Keratinocyte (primary cell): ENCODE data around the gene TM2D3. TPM values are rescaled to one million over a fixed set of nuclear protein-coding genes. Genes with fewer than 3 reads are reported as not detected.

Experiments used
- DNase-seq: peaks from one replicate; pipeline ENCODE4 v3.0.0-alpha.2; 2011; ENCODE audit warnings: low read depth, missing footprints, low spot score
- FAIRE-seq: peaks from 2 replicates; lab custom pipeline; 2011; peaks lifted over from hg19 to GRCh38; lab: Jason Lieb, UNC
- H2AFZ ChIP-seq: 2 replicates; pipeline ENCODE4 v1.6.0; 2012; ENCODE audit warnings: low read length, control low read depth, inconsistent platforms; ENCODE audit not compliant: control insufficient read depth
- H3K27ac ChIP-seq: 2 replicates; pipeline ENCODE4 v1.5.1; 2011; ENCODE audit warnings: low read length; ENCODE audit not compliant: control insufficient read depth, insufficient read depth
- H3K27me3 ChIP-seq: 3 replicates; pipeline ENCODE4 v1.6.0; 2011; ENCODE audit warnings: low read length; ENCODE audit not compliant: control insufficient read depth, insufficient read depth; ENCODE audit errors: extremely low read depth
- H3K36me3 ChIP-seq, 2 experiments: 2 replicates in 1 of 2; 3 replicates in 1 of 2; pipeline ENCODE4 v1.5.1; 2011; ENCODE audit warnings: low read length in 2 of 2, mild to moderate bottlenecking in 1 of 2; ENCODE audit not compliant: control insufficient read depth in 2 of 2, insufficient read depth in 2 of 2; ENCODE audit errors: extremely low read depth in 1 of 2
- H3K4me1 ChIP-seq: 3 replicates; pipeline ENCODE4 v1.5.1; 2011; ENCODE audit warnings: low read length; ENCODE audit not compliant: control insufficient read depth, insufficient read depth; ENCODE audit errors: extremely low read depth
- H3K4me2 ChIP-seq: 3 replicates; pipeline ENCODE4 v1.6.0; 2011; ENCODE audit warnings: low read depth, low read length; ENCODE audit not compliant: control insufficient read depth, insufficient read depth; ENCODE audit errors: extremely low read depth
- H3K4me3 ChIP-seq, 3 experiments: fragments of 200-600 bp in 1 of 3; sonication (generic) in 1 of 3; 2 replicates in 2 of 3; 3 replicates in 1 of 3; pipeline ENCODE4 v1.5.1; 2011 to 2016; ENCODE audit warnings: low read length in 3 of 3, mild to moderate bottlenecking in 3 of 3, control low read depth in 2 of 3, inconsistent platforms in 1 of 3, low read depth in 1 of 3, mixed read lengths in 1 of 3, mixed run types in 1 of 3, moderate library complexity in 1 of 3; ENCODE audit not compliant: control insufficient read depth in 2 of 3, insufficient read depth in 2 of 3; ENCODE audit errors: extremely low read depth in 1 of 3
- H3K79me2 ChIP-seq: 2 replicates; pipeline ENCODE4 v1.6.0; 2012; ENCODE audit warnings: low read length; ENCODE audit not compliant: control insufficient read depth, insufficient read depth
- H3K9ac ChIP-seq: 3 replicates; pipeline ENCODE4 v1.6.0; 2011; ENCODE audit warnings: low read length; ENCODE audit not compliant: control insufficient read depth, insufficient read depth; ENCODE audit errors: extremely low read depth
- H3K9me1 ChIP-seq: 3 replicates; pipeline ENCODE4 v1.6.0; 2011; ENCODE audit warnings: low read length; ENCODE audit not compliant: control insufficient read depth, insufficient read depth; ENCODE audit errors: extremely low read depth
- H3K9me3 ChIP-seq: 2 replicates; pipeline ENCODE4 v1.5.1; 2012; ENCODE audit warnings: low read depth, low read length; ENCODE audit not compliant: control insufficient read depth
- H4K20me1 ChIP-seq: 3 replicates; pipeline ENCODE4 v1.6.0; 2011; ENCODE audit warnings: low read length; ENCODE audit not compliant: control insufficient read depth, insufficient read depth; ENCODE audit errors: extremely low read depth
- EZH2 ChIP-seq: IDR thresholded peaks from one replicate; pipeline ENCODE4 v1.6.1; 2012; ENCODE audit warnings: inconsistent platforms, mild to moderate bottlenecking, low read length, moderate library complexity
- dilution Hi-C: fragments of 300-500 bp; cut with MboI; formaldehyde crosslinking; loops from one replicate; pipeline ENCODE4 v1.7.0; 2020; ENCODE audit warnings: low sequenced_read_pairs; ENCODE audit not compliant: extremely low pct_ligation_motif_present
- polyA plus RNA-seq, 5 experiments: library from polyadenylated mRNA; depleted of rRNA in 3 of 5; stranded (reverse) in 3 of 5; stranded (forward) in 1 of 5; unstranded in 1 of 5; fragments of >200 nt; gene quantifications; 1 replicate in 1 of 5; 2 replicates in 3 of 5; 3 replicates in 1 of 5; pipeline versions ENCODE4 v1.2.1 to v1.2.3, GENCODE V29; 2011 to 2012; ENCODE audit warnings: missing spikeins in 2 of 5, low read depth in 1 of 5, low replicate concordance in 1 of 5
- TF ChIP-seq, protein P1 (sequence below), 3 experiments: IDR thresholded peaks in 1 of 3; conservative IDR thresholded peaks in 1 of 3; optimal IDR thresholded peaks in 1 of 3; 2 replicates in 2 of 3; 3 replicates in 1 of 3; pipeline versions ENCODE3 to v1.5.1; 2011; ENCODE audit warnings: low read length in 3 of 3, mild to moderate bottlenecking in 3 of 3, moderate library complexity in 2 of 3, control low read depth in 1 of 3, inconsistent platforms in 1 of 3; ENCODE audit not compliant: insufficient read depth in 2 of 3; ENCODE audit errors: extremely low read depth in 1 of 3

Gene TM2D3
- polyA plus RNA-seq, 1 donor (not counting 4 experiments of a cell fraction or from before 2014, with no cell fraction given), result 56.7 TPM

DNA sequence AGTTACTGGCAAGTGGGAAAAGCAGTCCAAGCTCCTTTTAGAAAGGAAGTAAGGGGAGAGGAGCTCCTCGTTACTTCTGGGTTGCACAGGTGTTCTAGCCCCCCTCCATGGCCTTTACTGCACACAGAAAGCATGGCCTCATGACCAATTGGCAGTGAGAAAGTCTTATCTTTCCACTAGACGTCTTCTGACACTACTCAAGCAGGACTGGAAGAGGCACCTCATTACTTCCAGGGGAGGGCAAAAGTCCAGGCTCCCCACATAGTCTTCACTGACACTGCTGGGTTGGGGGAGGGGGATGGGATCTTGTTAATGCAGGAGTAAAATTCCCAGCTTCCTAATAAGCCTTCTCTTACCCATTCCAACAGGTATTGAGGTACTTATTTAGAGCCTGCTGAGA, 27.6 kb upstream of the TM2D3 start:
- no peak for TF ChIP-seq EZH2
- TF ChIP-seq, protein P1, sequence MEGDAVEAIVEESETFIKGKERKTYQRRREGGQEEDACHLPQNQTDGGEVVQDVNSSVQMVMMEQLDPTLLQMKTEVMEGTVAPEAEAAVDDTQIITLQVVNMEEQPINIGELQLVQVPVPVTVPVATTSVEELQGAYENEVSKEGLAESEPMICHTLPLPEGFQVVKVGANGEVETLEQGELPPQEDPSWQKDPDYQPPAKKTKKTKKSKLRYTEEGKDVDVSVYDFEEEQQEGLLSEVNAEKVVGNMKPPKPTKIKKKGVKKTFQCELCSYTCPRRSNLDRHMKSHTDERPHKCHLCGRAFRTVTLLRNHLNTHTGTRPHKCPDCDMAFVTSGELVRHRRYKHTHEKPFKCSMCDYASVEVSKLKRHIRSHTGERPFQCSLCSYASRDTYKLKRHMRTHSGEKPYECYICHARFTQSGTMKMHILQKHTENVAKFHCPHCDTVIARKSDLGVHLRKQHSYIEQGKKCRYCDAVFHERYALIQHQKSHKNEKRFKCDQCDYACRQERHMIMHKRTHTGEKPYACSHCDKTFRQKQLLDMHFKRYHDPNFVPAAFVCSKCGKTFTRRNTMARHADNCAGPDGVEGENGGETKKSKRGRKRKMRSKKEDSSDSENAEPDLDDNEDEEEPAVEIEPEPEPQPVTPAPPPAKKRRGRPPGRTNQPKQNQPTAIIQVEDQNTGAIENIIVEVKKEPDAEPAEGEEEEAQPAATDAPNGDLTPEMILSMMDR (optimal IDR thresholded peaks at IDR 0.05 in 1 of 3, IDR thresholded peaks at IDR 0.05 in 1 of 3, conservative IDR thresholded peaks at IDR 0.05 in 1 of 3; ENCODE audit: extremely low read depth in 1 of 3, insufficient read depth in 2 of 3, low read length in 3 of 3), result no peak
- peaks cover 0 to 2% of the 10 kb centered on the region in 2 experiments for H3K36me3 ChIP-seq
- dilution Hi-C loops, result no loop called here
- no peak overlapping the region for H3K9ac ChIP-seq
- FAIRE-seq, result no peak
- H3K4me1 ChIP-seq, result peaks cover 25% of the 10 kb centered on the region
- no peaks in the 10 kb centered on the region for H3K9me1 ChIP-seq
- no peak overlapping the region for H2AFZ ChIP-seq
- DNase-seq, result no peak
- H3K9me3 ChIP-seq, result no peaks in the 10 kb centered on the region
- H4K20me1 ChIP-seq, result no peaks in the 10 kb centered on the region
- H3K79me2 ChIP-seq, result no peaks in the 10 kb centered on the region
- H3K27me3 ChIP-seq, result no peaks in the 10 kb centered on the region
- H3K27ac ChIP-seq, result no peak overlapping the region
- H3K4me3 ChIP-seq, result no peak overlapping the region
- H3K4me2 ChIP-seq, result no peak overlapping the region

DNA sequence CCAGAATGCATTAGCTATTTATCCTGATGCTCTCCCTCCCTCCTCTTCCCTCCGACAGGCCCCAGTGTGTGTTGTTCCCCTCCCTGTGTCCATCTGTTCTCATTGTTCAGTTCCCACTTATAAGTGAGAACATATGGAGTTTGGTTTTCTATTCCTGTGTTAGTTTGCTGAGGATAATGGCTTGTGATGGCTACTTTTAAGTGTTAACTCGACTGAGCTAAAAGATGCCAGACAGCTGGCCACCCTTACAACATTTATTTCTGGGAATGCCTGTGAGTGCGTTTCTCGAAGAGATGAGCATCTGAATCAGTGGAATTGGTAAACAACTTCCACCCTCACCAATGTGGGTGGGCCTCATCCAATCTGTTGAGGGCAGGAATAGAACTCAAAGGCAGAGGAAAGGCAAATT, 24.7 kb upstream of the TM2D3 start:
- Histone ChIP-seq H3K27me3 (no peaks in the 10 kb centered on the region), H4K20me1 (no peaks in the 10 kb centered on the region), H3K27ac (no peak overlapping the region), H3K9me3 (no peaks in the 10 kb centered on the region), H3K36me3 (peaks cover 0 to 7% of the 10 kb centered on the region in 2 experiments), H3K9ac (no peak overlapping the region), H2AFZ (no peak overlapping the region), H3K9me1 (no peaks in the 10 kb centered on the region), H3K4me2 (no peak overlapping the region), H3K4me3 (no peak overlapping the region), H3K79me2 (no peaks in the 10 kb centered on the region), H3K4me1 (peaks cover 15% of the 10 kb centered on the region)
- dilution Hi-C loops, result no loop called here
- TF ChIP-seq EZH2, result no peak
- TF ChIP-seq, protein P1 (optimal IDR thresholded peaks at IDR 0.05 in 1 of 3, IDR thresholded peaks at IDR 0.05 in 1 of 3, conservative IDR thresholded peaks at IDR 0.05 in 1 of 3; ENCODE audit: extremely low read depth in 1 of 3, insufficient read depth in 2 of 3, low read length in 3 of 3), result no peak
- FAIRE-seq, result no peak
- DNase-seq, result no peak
